ENCODE measurements around the gene COPB1.
A peak's percentile ranks its signal among the peaks of the same experiment; 100 is the strongest.

Gene COPB1

DNA sequence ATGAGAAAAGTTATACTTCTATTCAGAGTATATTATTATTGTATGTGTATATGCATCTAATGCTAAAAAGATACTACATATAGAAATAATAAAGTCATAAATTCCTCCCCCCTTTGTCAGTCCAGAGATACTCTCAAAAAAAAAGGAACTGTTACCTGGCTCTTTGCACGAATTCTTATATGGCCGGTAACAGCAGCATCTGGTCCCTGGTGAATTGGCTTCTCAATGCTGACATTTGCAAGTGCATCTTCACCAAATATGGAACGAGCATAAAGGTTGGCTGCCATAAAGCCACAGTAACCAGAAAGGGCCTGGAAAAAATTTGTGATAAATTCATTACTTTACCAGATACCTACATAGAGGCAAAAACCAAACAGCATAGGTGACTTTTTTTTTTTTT, 41.2 kb downstream of the COPB1 start:
- Mint-ChIP-seq H3K4me3 (no peak overlapping the region), H3K4me1 (no peaks in the 10 kb centered on the region), H3K36me3 (peaks cover 7% of the 10 kb centered on the region), H3K9me3 (no peaks in the 10 kb centered on the region), H3K27ac (no peak overlapping the region)
- DNase-seq (ENCODE audit: low spot score in 2 of 2) (no peak), ATAC-seq (no peak)

DNA sequence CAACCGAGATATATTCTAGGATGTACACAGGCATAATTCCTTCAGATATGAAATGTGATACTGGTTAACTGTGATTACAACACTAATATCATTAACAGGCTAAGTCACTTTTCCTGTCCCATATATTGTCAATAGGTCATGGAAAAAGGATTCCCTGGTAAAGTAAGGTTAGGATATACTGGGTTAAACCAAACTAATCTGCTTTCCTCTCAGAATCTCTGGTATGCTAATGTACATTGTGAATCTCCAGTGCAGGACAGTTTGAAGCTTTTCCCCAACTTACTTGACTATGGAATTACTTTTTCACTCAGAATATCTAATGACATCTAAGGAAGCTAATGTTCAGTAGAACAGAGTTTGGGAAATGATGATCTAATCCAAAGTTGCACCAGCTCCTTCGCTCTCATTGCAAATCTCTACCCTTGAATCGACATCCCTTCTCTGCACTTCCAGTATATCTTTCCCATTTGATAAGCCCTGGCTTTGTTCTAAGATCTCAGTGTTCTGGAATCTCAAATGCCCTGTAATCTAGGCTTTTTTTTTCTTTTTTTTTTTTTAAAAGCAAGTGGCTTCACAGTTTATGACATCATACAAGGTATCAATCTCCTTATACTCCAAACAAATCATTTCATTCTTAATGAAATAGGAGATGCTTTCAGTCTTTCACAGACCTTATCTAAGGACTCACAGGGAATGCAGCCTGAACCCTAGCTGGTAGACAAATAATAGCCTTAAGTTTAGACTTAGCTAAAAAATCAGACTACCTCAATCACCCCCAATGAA, 43.8 kb downstream of the COPB1 start:
- Mint-ChIP-seq H3K4me3 (no peak overlapping the region), H3K36me3 (peaks cover 21% of the 10 kb centered on the region), H3K4me1 (peaks cover 11% of the 10 kb centered on the region), H3K9me3 (no peaks in the 10 kb centered on the region), H3K27ac (no peak overlapping the region)
- ATAC-seq (no peak), DNase-seq (ENCODE audit: low spot score in 2 of 2) (no peak)

DNA sequence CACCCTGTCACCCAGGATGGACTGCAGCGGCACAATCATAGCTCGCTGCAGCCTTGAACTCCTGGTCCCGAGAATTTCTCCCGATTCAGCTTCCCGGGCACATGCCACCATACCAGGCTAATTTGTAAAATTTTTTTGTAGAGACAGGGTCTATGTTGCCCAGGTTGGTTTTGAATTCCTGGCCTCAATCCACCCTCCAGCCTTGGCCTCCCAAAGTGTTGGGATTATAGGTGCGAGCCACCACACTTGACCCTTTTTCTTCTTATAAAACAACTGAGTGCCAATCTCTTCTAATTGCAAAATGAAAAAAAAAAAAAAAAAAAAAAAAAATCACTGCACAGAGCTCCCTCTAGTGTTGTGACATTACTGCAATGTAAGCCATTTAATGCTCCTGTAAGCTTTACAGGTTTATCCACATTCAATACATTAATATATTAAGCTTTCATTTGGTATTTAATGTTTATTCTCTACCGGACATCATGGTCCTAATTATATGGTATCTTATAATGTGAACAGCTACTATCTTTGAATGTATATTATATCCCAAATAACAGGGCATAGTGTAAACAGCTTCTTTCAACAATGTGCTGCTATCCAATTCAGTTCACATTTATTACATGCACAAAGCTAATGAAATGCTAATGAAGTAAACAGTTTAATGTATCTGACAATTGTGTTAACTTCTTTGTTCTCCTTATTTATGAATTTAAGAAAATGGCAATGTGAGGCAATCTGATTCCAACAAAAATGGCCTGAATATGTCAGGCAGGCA, 44.6 kb downstream of the COPB1 start:
- no peak for ATAC-seq
- H3K36me3 Mint-ChIP-seq, result peaks cover 21% of the 10 kb centered on the region
- H3K9me3 Mint-ChIP-seq, result no peaks in the 10 kb centered on the region
- no peak for DNase-seq (ENCODE audit: low spot score in 2 of 2)
- H3K4me1 Mint-ChIP-seq, result peaks cover 11% of the 10 kb centered on the region
- H3K27ac Mint-ChIP-seq, result no peak overlapping the region
- no peak overlapping the region for H3K4me3 Mint-ChIP-seq

DNA sequence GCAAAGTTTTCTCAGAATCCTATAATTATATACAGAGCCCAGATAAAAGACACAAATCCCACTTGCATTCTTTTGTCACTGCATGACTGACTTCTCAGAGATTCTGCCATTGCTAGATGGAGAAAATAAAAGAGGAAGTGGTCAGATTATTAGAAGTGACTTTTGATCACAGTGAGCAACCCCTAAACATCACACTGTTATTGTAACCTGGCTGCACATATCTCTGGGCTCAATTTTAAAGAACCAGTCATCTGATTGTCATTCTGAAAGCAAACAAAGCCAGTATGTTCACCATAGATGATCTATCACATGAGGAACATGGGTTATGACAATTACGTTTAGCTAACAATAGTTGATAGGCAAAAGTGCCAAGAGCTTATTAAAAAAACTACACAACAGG, 47.8 kb downstream of the COPB1 start:
- no peaks in the 10 kb centered on the region for H3K9me3 Mint-ChIP-seq
- peak overlapping the region; percentile 61 for H3K27ac Mint-ChIP-seq
- H3K36me3 Mint-ChIP-seq, result peaks cover 21% of the 10 kb centered on the region
- no peak overlapping the region for H3K4me3 Mint-ChIP-seq
- H3K4me1 Mint-ChIP-seq, result peaks cover 21% of the 10 kb centered on the region
- DNase-seq (ENCODE audit: low spot score in 2 of 2) (no peak), ATAC-seq (peak; percentile 50)

DNA sequence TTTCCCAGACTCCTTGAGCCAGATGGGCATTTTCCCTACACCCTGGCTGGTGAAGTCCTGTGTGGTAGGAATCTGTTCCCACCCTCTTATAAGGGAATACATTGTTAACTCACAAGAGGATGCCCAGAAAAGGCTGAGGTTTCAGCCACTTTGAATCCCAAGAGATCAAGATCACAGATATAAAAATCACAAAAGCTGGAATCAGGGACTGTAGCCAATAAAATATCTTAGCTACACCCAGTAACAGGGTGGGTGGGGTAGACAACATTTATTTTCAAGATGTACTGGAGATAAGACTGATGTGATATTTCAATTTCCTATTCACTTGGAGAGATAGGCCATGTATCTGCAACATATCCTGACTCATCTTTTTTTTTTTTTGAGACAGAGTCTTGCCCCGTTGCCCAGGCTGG, 50.3 kb downstream of the COPB1 start:
- Mint-ChIP-seq H3K4me1 (peaks cover 21% of the 10 kb centered on the region), H3K9me3 (no peaks in the 10 kb centered on the region), H3K4me3 (no peak overlapping the region), H3K36me3 (peaks cover 21% of the 10 kb centered on the region), H3K27ac (no peak overlapping the region)
- DNase-seq (ENCODE audit: low spot score in 2 of 2) (no peak), ATAC-seq (no peak)

DNA sequence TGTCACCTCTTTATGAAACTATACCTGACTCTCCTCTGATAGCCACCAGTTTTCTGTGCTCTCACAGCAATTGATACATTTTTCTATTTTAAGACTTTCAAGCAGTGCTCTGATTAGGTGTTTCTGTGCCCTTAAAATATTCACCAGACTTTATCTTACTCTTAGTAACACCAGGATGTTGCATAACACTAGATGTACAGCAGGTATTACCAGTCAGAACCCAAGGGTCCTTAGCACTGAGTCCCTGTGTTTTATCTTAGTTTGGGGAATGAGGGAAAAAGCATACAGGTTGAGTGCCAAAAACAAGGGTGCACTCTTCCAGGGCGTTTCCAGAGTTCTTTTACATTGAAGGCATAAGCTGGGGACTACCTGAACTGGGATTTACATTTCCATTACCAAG, 51.4 kb downstream of the COPB1 start:
- ATAC-seq (no peak), DNase-seq (ENCODE audit: low spot score in 2 of 2) (no peak)
- Mint-ChIP-seq H3K4me1 (peaks cover 21% of the 10 kb centered on the region), H3K9me3 (no peaks in the 10 kb centered on the region), H3K4me3 (no peak overlapping the region), H3K27ac (peak overlapping the region; percentile 16), H3K36me3 (peaks cover 12% of the 10 kb centered on the region)

DNA sequence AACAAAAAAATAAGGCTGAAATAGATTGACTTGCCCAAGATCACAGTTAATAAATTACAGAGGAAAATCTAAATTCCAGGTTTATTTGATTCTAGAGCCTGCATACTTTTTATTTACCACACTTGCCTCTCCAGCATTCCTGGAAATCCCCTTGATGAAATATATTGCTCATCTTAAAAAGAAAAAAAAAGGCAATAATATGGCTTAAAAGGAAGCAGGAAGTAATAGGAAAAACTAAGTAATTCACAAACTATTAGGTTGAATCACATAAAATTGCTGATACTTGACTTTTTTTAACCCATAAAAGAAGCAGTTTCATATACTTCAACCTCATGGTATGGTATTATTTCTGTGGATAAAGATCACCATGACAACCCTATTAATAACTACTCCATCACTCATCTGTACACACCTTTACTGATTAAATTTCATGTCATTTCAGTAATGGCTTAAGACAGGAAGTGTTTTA, 52.9 kb downstream of the COPB1 start:
- no peak for DNase-seq (ENCODE audit: low spot score in 2 of 2)
- Mint-ChIP-seq H3K9me3 (no peaks in the 10 kb centered on the region), H3K4me1 (peaks cover 13% of the 10 kb centered on the region), H3K4me3 (no peak overlapping the region), H3K27ac (peak overlapping the region; percentile 67), H3K36me3 (no peaks in the 10 kb centered on the region)
- ATAC-seq, result peak; percentile 67

DNA sequence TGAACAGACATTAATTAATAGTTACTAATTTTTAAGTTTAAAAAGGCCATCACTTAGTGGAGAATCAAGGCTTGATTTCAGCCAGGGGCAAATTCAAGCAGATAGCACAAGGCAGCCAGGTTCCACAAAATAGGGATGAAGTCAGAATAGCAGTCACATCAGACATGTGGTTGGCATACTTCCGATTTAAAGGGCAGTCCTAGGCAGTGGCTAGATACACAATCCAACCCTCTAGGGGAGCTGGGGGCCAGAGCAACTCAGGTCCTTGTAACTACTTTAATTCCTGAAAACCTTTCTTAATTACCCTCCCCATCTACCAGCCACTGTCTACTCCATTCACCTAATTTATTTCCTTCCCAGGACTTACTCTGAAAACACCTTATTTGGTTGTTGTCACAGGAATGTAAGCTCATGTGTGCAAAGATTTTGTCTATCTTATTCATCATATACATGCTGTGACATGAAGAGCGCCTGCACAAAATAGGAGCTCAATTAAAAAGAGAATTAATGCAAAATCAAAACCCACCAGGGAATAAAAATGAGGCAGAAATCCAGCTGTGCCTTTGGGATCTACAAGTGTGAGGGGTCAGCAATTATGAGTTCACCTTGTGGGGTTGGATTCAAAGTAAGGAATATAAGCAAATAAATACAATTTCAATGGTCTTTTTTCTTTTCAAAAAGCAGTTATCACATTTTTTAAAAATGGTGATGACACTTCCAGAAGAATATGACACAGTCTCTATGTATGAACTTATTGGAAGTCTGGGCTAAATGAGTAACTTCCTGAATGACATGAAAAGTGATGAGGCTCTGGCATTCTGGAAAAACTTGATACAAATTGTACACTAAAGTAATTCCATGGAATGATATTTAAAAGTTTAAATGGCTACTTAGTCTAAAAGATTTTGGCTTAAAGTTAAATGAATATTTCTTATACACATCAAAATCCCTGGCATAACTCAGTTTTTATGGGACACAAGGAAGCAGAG, 53.8 kb downstream of the COPB1 start:
- H3K4me3 Mint-ChIP-seq, result no peak overlapping the region
- H3K4me1 Mint-ChIP-seq, result peaks cover 10% of the 10 kb centered on the region
- H3K9me3 Mint-ChIP-seq, result no peaks in the 10 kb centered on the region
- DNase-seq (ENCODE audit: low spot score in 2 of 2) (no peak), ATAC-seq (no peak)
- no peaks in the 10 kb centered on the region for H3K36me3 Mint-ChIP-seq
- peak overlapping the region; percentile 67 for H3K27ac Mint-ChIP-seq

DNA sequence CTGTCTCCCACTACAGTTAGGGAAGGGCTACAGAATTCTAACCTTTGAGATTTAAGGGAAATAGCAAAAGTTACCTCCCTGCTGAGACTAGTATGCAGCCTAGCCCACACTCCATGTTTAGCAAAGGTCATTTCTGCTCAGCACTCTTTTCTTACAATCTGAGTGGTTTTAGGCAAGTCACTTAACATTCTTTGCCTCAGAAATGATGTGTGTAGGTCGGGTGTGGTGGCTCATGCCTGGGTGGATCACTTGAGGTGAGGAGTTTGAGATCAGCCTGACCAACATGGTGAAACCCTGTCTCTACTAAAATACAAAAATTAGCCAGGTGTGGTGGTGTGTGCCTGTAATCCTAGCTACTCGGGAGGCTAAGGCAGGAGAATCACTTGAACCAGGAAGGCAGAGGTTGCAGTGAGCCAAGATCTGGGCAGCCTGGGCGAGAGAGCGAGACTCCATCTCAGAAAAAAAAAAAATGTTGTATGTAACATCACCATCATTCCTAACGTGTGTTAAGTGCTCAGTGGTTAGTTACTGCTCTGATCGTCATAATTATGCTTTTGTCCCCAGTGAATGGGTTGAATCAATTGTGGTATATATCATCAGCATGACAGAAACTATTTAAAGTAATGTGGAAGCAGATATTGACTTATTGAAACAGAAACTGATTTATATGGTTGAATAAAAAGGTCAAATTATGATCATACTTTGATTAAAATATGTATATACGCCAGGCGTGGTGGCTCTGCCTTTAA, 55.0 kb downstream of the COPB1 start:
- Mint-ChIP-seq H3K27ac (no peak overlapping the region), H3K9me3 (no peaks in the 10 kb centered on the region), H3K36me3 (no peaks in the 10 kb centered on the region), H3K4me1 (peaks cover 15% of the 10 kb centered on the region), H3K4me3 (no peak overlapping the region)
- ATAC-seq (no peak), DNase-seq (ENCODE audit: low spot score in 2 of 2) (no peak)

DNA sequence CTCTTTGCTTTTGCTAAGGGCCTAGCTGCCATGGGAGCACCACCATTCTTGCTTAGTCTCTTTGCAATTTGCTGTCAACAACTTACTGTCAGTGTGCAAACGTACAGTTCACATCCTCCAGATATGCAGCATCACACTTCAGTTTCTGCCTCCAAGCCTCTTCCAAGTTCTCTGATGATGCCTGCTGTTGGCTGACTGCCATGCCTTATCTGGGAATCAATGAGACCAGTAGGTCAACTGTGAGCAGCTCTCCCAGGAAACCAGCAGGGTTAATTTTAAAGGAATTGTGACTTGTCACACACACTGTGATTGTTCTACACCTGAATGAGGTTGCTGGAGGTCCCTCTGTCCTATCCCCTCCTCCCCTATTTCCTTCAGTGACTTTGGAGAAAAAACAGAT, 56.0 kb downstream of the COPB1 start:
- Mint-ChIP-seq H3K36me3 (no peaks in the 10 kb centered on the region), H3K9me3 (no peaks in the 10 kb centered on the region), H3K4me1 (peaks cover 24% of the 10 kb centered on the region), H3K27ac (no peak overlapping the region), H3K4me3 (no peak overlapping the region)
- no peak for ATAC-seq
- no peak for DNase-seq (ENCODE audit: low spot score in 2 of 2)

DNA sequence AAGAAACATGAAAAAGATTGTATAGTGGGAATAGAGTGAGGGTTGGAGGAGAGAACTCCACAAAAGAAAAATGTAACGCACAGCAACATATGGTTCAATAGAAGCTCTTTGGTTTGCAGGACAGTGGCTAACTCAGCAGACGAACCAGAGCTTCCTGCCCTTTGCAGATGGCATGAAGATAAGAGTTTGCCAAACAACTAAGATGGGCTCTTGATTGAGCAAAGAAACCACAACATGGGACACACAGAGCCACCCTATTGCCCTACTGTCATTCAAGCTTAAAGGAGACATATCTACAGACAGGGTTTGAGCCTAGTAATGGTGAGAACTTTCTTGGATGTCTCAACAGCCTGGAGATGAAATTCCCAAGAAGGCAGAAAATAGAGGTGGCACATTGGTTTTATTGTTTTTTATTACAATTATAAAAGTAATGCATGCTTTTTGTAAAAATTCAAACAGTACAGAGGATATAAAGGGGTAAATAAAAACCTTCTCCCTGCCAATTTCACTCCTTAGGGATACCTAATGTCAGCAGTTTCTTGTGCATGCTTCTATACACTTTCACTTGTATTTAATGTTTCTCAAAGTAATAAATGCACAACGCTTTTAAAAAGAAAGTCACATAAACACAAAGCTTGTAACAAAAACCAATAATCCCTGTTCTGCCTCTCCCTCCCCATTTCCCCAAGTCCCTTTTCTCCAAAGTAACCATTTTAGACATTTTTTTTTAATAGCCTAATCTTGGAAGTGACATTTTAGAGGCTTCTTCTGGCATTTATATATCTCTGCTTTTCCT, 63.7 kb downstream of the COPB1 start:
- Mint-ChIP-seq H3K36me3 (no peaks in the 10 kb centered on the region), H3K27ac (peak overlapping the region; percentile 39), H3K4me3 (no peak overlapping the region), H3K4me1 (peaks cover 54% of the 10 kb centered on the region), H3K9me3 (peaks cover 4% of the 10 kb centered on the region)
- ATAC-seq, result peak; percentile 86
- DNase-seq (ENCODE audit: low spot score in 2 of 2), result no peak

DNA sequence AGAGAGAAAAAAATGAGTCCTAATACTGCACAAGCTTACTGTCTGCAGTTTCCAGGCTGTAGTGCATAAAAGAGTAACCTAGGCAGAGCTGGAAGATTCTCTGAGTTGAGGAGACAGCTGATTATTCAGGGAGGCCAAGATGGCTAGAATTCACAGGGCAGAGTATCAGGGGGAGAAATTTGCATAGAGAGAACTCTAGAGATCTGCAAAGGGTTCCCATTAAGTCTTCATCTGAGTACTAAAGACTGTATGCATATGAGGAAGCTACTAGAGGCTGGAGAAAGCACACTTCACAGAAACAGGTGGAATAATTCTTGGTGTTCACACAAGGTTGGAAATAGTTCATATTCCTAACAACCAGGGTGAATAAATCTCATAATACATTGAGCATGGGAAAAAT, 74.0 kb downstream of the COPB1 start:
- ATAC-seq (no peak), DNase-seq (ENCODE audit: low spot score in 2 of 2) (no peak)
- Mint-ChIP-seq H3K36me3 (no peaks in the 10 kb centered on the region), H3K27ac (no peak overlapping the region), H3K9me3 (peaks cover 2% of the 10 kb centered on the region), H3K4me1 (no peaks in the 10 kb centered on the region), H3K4me3 (no peak overlapping the region)

DNA sequence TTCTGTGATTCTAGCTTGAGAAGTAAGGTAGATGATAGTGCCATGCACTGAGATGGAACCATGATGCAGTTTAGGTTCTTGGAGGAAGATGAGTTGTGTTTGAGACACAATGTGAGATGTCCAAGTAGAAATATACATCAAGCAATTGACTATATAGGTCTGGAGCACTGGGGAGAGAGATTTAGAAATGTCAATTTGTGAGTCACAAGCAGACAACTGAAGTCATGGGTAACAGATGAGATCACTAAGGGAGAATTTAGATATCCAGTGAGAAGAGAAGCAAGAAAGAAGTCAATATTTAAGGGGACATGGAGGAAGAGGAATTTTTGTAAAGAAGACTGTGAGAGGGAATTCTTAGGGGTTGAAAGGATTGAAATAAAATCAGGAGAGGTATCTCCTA, 75.5 kb downstream of the COPB1 start:
- ATAC-seq (peak; percentile 62), DNase-seq (ENCODE audit: low spot score in 2 of 2) (no peak)
- Mint-ChIP-seq H3K4me3 (no peak overlapping the region), H3K27ac (no peak overlapping the region), H3K4me1 (peaks cover 4% of the 10 kb centered on the region), H3K36me3 (no peaks in the 10 kb centered on the region), H3K9me3 (no peaks in the 10 kb centered on the region)

DNA sequence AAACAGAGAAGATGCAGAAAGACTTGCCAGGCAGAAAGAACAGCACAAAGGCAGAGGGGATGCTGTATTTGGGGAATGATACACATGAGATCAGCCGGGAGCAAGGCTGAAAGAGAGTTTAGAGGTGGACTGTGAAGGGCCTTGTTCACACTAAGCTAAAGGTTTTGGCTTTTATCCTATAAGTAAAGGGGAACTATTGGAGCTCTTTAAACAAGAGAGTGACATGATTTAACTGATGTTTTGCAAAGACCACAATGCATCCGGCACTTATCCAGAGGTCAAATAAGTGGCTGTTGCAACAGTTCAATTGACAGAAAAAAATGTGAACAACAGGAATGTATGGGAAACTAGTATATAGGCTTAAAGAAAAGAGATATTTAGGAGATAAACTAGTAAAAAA, 76.0 kb downstream of the COPB1 start:
- H3K36me3 Mint-ChIP-seq, result no peaks in the 10 kb centered on the region
- peaks cover 4% of the 10 kb centered on the region for H3K4me1 Mint-ChIP-seq
- ATAC-seq, result no peak
- H3K27ac Mint-ChIP-seq, result no peak overlapping the region
- no peaks in the 10 kb centered on the region for H3K9me3 Mint-ChIP-seq
- no peak for DNase-seq (ENCODE audit: low spot score in 2 of 2)
- H3K4me3 Mint-ChIP-seq, result no peak overlapping the region
